SU-DHL-6 (cell line): Measurements from ENCODE around the gene TMEM233.

Experiments used
- H2AFZ ChIP-seq: fragments of 200-600 bp; sonication (generic); 2 replicates; pipeline ENCODE4 v1.6.1; 2014; ENCODE audit warnings: low read depth, mild to moderate bottlenecking, moderate library complexity, mixed read lengths, antibody characterized with exemption, low read length; ENCODE audit not compliant: severe bottlenecking
- H3F3A ChIP-seq: fragments of 200-600 bp; shearing (Covaris generic); 2 replicates; pipeline ENCODE4 v1.6.0; 2016; ENCODE audit warnings: antibody characterized with exemption, mild to moderate bottlenecking; ENCODE audit not compliant: insufficient read depth
- H3K27ac ChIP-seq: fragments of 200-600 bp; sonication (generic); 2 replicates; pipeline ENCODE4 v1.5.1; 2016; ENCODE audit warnings: low read depth, mild to moderate bottlenecking, low read length, moderate library complexity, mixed read lengths
- H3K27me3 ChIP-seq: fragments of 200-600 bp; sonication (generic), shearing (Covaris generic); 2 replicates; pipeline ENCODE4 v1.6.0; 2014; ENCODE audit warnings: mild to moderate bottlenecking, low read length
- H3K36me3 ChIP-seq: fragments of 200-600 bp; sonication (generic); 2 replicates; pipeline ENCODE4 v1.6.1; 2014; ENCODE audit warnings: mild to moderate bottlenecking, low read length, mixed read lengths
- H3K4me2 ChIP-seq: fragments of 300-600, 200-600 bp; shearing (Covaris generic), sonication (generic); 2 replicates; pipeline ENCODE4 v1.6.0; 2014; ENCODE audit warnings: low read length, low read depth, mild to moderate bottlenecking; ENCODE audit not compliant: poor library complexity, severe bottlenecking
- H3K4me3 ChIP-seq: fragments of 200-600 bp; sonication (generic); 2 replicates; pipeline ENCODE4 v1.5.1; 2014; ENCODE audit warnings: antibody characterized with exemption, low read length, mild to moderate bottlenecking, mixed read lengths; ENCODE audit not compliant: insufficient read depth, poor library complexity, severe bottlenecking
- H3K79me2 ChIP-seq: fragments of 200-600 bp; sonication (generic); 2 replicates; pipeline ENCODE4 v1.6.1; 2014; ENCODE audit warnings: mild to moderate bottlenecking, low read length, moderate library complexity; ENCODE audit not compliant: insufficient read depth
- H3K9ac ChIP-seq: fragments of 200-600 bp; sonication (generic); 2 replicates; pipeline ENCODE4 v1.7.0; 2014; ENCODE audit warnings: mild to moderate bottlenecking, low read length
- H3K9me2 ChIP-seq: fragments of 200-600 bp; sonication (generic); replicated peaks from 2 replicates; pipeline ENCODE4 v1.6.1; 2014; ENCODE audit warnings: low read length; ENCODE audit not compliant: insufficient read depth
- H3K9me3 ChIP-seq: fragments of 200-600 bp; sonication (generic); 2 replicates; pipeline ENCODE4 v1.6.1; 2014; ENCODE audit warnings: low read length, mixed read lengths; ENCODE audit not compliant: insufficient read depth
- H4K20me1 ChIP-seq: fragments of 200-600 bp; sonication (generic); 2 replicates; pipeline ENCODE4 v1.6.1; 2014; ENCODE audit warnings: low read depth, mild to moderate bottlenecking, antibody characterized with exemption, low read length, moderate library complexity, mixed read lengths
- EZH2phosphoT487 ChIP-seq: fragments of 200-600 bp; sonication (generic), shearing (Covaris generic); conservative IDR thresholded peaks from 2 replicates; pipeline ENCODE4 v1.6.1; 2018; ENCODE audit warnings: mild to moderate bottlenecking, antibody characterized with exemption, low read length, moderate library complexity, mixed read lengths
- TF ChIP-seq, protein P1 (sequence below): fragments of 200-600 bp; sonication (generic); IDR thresholded peaks from one replicate; pipeline ENCODE4 v1.5.1; 2017; ENCODE audit warnings: antibody characterized with exemption, mild to moderate bottlenecking, low read length, moderate library complexity; ENCODE audit not compliant: insufficient read depth, poor library complexity, severe bottlenecking

Gene TMEM233

DNA sequence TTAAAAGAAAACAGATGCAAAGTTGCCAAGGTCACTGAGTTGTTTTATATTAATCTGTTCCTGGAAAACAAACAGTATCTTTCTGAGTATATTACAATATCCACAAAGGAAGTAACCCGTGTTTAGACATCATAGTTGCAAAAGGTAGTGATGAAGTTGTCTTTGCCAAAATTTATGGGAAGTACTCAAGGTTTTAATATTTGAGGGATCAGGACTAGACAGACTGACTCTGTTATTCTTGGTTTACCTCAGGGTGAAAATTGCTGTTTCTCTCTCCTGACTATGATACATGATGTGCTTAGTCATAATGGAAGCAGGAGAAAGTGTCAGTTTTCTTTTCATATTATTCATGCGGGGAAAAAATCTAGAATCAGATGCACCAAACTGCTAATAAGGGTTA is 28.3 kb downstream of the TMEM233 start:
- Histone ChIP-seq H3K4me2 (no peak overlapping the region), H3K27ac (no peak overlapping the region), H3K4me3 (no peak overlapping the region), H3K9me2 (no peaks in the 10 kb centered on the region), H4K20me1 (no peaks in the 10 kb centered on the region), H3F3A (no peaks in the 10 kb centered on the region), H3K36me3 (no peaks in the 10 kb centered on the region), H3K79me2 (no peaks in the 10 kb centered on the region), H3K9ac (no peak overlapping the region), H3K27me3 (no peaks in the 10 kb centered on the region), H3K9me3 (no peaks in the 10 kb centered on the region), H2AFZ (no peak overlapping the region)
- TF ChIP-seq, protein P1, sequence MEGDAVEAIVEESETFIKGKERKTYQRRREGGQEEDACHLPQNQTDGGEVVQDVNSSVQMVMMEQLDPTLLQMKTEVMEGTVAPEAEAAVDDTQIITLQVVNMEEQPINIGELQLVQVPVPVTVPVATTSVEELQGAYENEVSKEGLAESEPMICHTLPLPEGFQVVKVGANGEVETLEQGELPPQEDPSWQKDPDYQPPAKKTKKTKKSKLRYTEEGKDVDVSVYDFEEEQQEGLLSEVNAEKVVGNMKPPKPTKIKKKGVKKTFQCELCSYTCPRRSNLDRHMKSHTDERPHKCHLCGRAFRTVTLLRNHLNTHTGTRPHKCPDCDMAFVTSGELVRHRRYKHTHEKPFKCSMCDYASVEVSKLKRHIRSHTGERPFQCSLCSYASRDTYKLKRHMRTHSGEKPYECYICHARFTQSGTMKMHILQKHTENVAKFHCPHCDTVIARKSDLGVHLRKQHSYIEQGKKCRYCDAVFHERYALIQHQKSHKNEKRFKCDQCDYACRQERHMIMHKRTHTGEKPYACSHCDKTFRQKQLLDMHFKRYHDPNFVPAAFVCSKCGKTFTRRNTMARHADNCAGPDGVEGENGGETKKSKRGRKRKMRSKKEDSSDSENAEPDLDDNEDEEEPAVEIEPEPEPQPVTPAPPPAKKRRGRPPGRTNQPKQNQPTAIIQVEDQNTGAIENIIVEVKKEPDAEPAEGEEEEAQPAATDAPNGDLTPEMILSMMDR: no peak
- TF ChIP-seq EZH2phosphoT487: no peak

- Histone ChIP-seq H3K79me2 (no peaks in the 10 kb centered on the region), H3F3A (no peaks in the 10 kb centered on the region), H3K36me3 (no peaks in the 10 kb centered on the region), H3K4me2 (no peak overlapping the region), H4K20me1 (no peaks in the 10 kb centered on the region), H2AFZ (no peak overlapping the region), H3K4me3 (no peak overlapping the region), H3K27me3 (no peaks in the 10 kb centered on the region), H3K27ac (no peak overlapping the region), H3K9ac (no peak overlapping the region), H3K9me2 (no peaks in the 10 kb centered on the region), H3K9me3 (no peaks in the 10 kb centered on the region)
- no peak for TF ChIP-seq EZH2phosphoT487
- TF ChIP-seq, protein P1: no peak
Measured at GRCh38 chr12:119624966-119625365, 31.4 kb downstream of the TMEM233 start.

- no peak overlapping the region for H3K9ac ChIP-seq
- no peak overlapping the region for H3K27ac ChIP-seq
- no peaks in the 10 kb centered on the region for H3K27me3 ChIP-seq
Measured at GRCh38 chr12:119627019-119627643, 33.6 kb downstream of the TMEM233 start.

More at GRCh38 chr12:119627019-119627643, 33.6 kb downstream of the TMEM233 start:
- Histone ChIP-seq H3K9me2 (no peaks in the 10 kb centered on the region), H3K36me3 (no peaks in the 10 kb centered on the region), H3K4me2 (no peak overlapping the region), H3K79me2 (no peaks in the 10 kb centered on the region), H3K4me3 (no peak overlapping the region), H2AFZ (no peak overlapping the region), H3F3A (no peaks in the 10 kb centered on the region), H4K20me1 (no peaks in the 10 kb centered on the region), H3K9me3 (no peaks in the 10 kb centered on the region)
- no peak for TF ChIP-seq EZH2phosphoT487
- TF ChIP-seq, protein P1: no peak
